ENCODE data around the gene HAGHL.
"Not testable (repeated sequence)": the region's sequence is repeated elsewhere in the genome, so short reads cannot be mapped to it uniquely, and the experiment has no call there.

HAGHL gene

DNA sequence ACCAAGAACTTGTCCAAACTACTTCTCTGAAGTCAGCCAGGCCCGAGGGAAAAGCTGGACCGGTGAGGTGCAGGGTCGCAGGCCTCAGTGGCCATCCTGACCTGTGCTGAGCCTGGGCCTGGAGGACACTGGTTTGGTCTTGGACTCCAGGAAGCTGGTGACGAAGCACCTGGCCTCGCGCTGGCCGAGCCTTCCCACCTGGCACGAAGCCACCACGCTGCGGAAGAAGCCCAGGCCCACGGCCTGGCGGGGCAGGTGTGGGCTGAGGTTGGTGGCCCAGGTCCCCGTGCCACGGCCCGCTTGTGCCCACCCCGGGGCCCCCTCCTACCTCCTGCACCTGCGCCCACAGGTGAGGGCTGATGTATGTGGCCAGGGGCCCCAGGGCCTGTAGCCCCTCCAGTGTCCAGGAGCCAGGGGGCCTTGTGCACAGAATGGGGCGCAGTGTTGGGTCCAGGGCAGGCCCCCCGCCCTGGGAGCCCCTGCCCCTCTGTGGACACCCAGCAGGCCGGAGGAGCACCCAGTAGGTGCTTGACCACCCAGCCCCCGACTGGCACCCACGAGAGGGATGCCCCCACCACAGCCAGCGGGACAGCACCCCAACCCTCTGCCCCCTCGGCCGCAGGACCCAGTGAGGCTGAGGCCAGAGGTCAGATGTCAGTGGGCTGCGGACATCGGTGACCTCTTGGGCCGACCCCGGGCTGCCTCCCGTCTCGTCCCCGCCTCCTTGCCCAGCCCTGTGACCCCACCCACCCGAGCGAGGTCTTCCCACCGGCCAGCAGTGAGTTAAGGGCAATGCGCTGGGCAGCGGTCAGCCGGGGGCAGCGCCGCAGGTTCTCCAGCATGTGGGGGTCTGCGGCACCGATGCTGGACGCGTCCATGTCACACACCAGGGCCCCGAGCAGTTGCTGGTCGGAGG, 47.4 kb downstream of the HAGHL start:
- no peak for DNase-seq (ENCODE audit: low read depth)

DNA sequence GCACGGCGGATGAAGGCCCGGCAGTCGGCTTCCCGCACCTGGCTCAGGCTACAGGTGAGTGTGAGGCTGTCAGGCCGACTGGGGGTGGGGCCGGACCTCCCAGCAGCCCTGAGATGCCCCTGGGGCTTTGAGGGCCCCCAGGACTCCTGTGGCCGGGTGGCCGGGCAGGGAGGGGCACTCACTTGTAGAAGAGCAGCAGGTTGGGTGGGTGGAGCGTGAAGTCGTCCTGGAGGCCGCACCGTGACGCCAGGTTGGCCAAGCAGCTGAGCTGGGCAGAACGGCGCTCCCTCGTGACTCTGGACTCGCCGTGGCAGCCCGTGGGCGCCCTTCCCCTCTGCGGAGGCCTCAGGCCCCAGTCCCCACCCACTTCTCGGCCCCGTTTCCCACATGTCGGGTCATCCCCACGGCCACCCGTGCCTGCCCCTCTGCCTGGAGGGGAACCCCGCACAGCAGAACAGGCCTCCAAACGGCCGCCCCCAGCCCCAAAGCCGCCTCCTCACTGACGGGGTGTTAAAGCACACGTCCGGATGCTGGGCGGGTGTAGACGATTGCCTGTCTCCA, 48.4 kb downstream of the HAGHL start:
- no peak for DNase-seq (ENCODE audit: low read depth)

DNA sequence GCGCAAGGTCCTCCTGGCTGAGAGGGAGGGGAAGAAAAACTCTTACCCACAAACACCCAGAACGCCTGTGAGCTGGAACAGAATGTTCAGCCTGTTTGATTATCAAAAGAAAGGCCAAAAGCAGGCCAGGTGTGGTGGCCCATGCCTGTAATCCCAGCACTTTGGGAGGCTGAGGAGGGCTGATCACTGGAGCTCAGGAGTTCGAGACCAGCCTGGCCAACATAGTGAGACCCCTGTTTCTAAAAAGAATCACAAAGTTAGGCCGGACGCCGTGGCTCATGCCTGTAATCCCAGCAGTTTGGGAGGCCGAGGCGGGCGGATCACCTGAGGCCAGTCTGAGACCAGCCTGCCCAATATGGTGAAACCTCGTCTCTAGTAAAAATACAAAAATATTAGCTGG, 49.4 kb downstream of the HAGHL start:
- DNase-seq (ENCODE audit: low read depth) = not testable (repeated sequence)

DNA sequence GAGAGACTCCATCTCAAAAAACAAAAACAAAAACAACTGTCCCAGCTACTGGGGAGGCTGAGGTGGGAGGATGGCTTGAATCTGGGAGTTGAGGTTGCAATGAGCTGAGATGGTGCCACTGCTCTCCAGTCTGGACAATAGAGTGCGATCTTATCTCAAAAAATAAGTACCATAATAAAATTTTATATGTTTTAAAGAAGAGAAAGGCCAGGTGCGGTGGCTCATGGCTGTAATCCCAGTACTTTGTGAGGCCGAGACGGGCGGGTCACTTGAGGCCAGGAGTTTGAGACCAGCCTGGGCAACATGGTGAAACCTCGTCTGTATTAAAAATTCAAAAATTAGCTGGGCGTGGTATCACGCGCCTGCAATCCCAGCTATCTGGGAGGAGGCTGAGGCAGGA, 49.9 kb downstream of the HAGHL start:
- DNase-seq (ENCODE audit: low read depth) = no peak

DNA sequence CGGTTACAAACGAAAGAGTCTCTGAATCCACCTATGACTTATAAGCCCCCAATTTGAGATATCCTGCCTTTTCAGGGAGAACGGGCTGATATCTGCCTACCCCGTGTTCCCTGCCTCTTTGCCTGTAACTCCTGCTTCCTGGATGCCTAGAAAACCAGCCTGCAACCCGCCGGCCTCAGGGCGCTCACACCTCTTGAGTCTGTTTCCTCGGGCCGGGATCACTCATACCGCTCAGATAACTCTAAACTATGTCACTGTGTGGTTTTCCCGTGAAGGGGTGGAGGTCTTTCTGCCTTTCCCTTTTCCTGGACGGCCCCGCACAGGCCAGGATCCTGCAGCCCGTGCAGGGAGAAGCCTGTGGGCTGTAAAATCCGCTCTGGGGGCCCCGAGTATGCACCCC, 50.9 kb downstream of the HAGHL start:
- no peak for DNase-seq (ENCODE audit: low read depth)

DNA sequence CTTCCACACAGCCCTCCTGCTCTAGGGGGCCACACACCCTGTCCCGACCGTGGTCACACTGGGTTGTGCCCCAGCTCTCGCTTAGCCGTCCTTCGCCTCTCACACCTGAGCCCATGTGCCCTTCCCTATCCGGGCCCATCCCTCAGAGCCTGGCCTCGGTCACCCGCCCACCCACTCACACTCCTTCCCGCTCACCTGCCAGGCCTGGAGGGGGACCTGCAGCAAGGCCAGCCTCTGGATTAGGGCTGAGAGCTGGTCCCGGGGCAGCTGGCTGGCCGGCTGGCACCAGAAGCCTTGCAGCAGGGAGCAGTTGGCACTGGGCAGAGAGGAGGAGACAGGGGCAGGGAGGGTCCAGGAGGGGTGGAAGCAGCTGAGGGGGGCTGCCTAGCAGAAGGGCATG, 51.5 kb downstream of the HAGHL start:
- DNase-seq (ENCODE audit: low read depth) = no peak

DNA sequence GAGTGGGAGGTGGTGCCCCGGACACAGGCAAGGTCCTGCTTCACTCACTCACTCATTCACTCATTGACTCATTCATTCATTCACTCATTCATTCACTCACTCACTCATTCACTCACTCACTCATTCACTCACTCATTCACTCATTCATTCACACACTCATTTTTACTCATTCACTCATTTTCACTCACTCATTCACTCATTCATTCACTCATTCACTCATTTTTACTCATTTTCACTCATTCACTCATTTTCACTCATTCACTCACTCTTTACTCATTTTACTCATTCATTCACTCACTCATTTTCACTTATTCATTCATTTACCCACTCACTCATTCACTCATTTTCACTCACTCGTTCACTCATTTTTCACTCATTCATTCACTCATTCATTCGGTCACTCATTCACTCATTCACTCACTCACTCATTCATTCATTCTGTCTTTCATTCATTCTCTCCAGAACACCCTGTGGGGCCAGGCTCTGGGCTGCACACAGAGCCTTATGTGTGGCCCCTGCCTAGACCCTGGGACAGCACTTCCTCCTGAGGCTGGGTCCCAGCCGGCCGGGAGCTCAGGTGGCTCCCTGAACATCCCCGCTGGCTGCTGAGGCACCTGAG, 52.1 kb downstream of the HAGHL start:
- no peak for DNase-seq (ENCODE audit: low read depth)
